ENCODE results near the gene FBXO28.

DNA sequence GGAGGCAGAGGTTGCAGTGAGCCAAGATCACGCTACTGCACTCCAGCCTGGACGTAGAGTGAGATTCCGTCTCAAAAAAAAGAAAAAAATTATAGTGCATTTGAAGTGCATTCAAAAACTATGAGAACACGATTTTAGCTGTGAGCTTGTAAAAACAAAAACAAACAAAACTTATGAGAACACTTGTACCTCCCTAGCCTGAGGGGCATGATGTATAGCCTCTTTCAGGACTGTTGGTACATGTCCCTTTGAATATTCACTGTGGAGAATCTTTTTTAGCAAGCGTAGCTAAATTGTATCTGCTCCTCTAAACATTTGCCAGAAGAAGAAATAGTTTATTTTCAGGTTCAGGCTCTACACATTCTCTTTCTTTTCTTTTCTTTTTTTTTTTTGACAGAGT is 59.6 kb downstream of the FBXO28 start:
- TF ChIP-seq, protein P1, sequence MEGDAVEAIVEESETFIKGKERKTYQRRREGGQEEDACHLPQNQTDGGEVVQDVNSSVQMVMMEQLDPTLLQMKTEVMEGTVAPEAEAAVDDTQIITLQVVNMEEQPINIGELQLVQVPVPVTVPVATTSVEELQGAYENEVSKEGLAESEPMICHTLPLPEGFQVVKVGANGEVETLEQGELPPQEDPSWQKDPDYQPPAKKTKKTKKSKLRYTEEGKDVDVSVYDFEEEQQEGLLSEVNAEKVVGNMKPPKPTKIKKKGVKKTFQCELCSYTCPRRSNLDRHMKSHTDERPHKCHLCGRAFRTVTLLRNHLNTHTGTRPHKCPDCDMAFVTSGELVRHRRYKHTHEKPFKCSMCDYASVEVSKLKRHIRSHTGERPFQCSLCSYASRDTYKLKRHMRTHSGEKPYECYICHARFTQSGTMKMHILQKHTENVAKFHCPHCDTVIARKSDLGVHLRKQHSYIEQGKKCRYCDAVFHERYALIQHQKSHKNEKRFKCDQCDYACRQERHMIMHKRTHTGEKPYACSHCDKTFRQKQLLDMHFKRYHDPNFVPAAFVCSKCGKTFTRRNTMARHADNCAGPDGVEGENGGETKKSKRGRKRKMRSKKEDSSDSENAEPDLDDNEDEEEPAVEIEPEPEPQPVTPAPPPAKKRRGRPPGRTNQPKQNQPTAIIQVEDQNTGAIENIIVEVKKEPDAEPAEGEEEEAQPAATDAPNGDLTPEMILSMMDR (IDR thresholded peaks at IDR 0.05) = no peak
- TF ChIP-seq EZH2 (IDR thresholded peaks at IDR 0.05) (no peak), EZH2phosphoT487 (IDR thresholded peaks at IDR 0.05) (no peak)
